ENCODE results near the gene REPS2.
A peak's percentile ranks its signal among the peaks of the same experiment; 100 is the strongest.

The REPS2 gene

GRCh38 chrX:16946361-16946964 is at the start of gene REPS2:
REPS2 (plus strand) TSS chrX:16946658; CDS start chrX:16946862, 204 bp downstream.
- peak; percentile 77 for DNase-seq (ENCODE audit: low spot score)
- ChIA-PET CTCF (no interaction called here), POLR2A (ENCODE audit: low non-redundant PET) (no interaction called here)
- no peak within 1 kb of the TSS for H3K27ac ChIP-seq
- no peak for TF ChIP-seq CTCF (conservative IDR thresholded peaks at IDR 0.05; ENCODE audit: low read depth)

GRCh38 chrX:16897445-16897844 is 49.0 kb upstream of the REPS2 start:
- H3K27ac ChIP-seq, result no peak overlapping the region
- CTCF ChIA-PET, result interaction anchor here (1.0 kb wide), 1 partner anchor 10 kb away, joined by 6 read pairs; no protein-coding TSS in a partner anchor
- no peak for DNase-seq (ENCODE audit: low spot score)
- POLR2A ChIA-PET (ENCODE audit: low non-redundant PET), result no interaction called here
- no peak for TF ChIP-seq CTCF (conservative IDR thresholded peaks at IDR 0.05; ENCODE audit: low read depth)

GRCh38 chrX:16903274-16904022 is 43.0 kb upstream of the REPS2 start:
- TF ChIP-seq CTCF (conservative IDR thresholded peaks at IDR 0.05; ENCODE audit: low read depth), result no peak
- ChIA-PET POLR2A (ENCODE audit: low non-redundant PET) (no interaction called here), CTCF (interaction anchor here (0.6 to 0.8 kb wide), 5 partner anchors 21 to 1722 kb away, joined by 3 to 5 read pairs (median 3); no protein-coding TSS in a partner anchor)
- H3K27ac ChIP-seq, result no peak overlapping the region
- DNase-seq (ENCODE audit: low spot score), result no peak

- TF ChIP-seq CTCF (conservative IDR thresholded peaks at IDR 0.05; ENCODE audit: low read depth), result no peak
- no peak overlapping the region for H3K27ac ChIP-seq
- CTCF ChIA-PET, result interaction anchor here (0.6 to 1.5 kb wide), 2 partner anchors 18 to 342 kb away, joined by 3 read pairs; no protein-coding TSS in a partner anchor
- no peak for DNase-seq (ENCODE audit: low spot score)
- POLR2A ChIA-PET (ENCODE audit: low non-redundant PET), result no interaction called here
These were observed 36.1 kb upstream of the REPS2 start for GRCh38 chrX:16910376-16910775.

GRCh38 chrX:16914058-16914457 is 32.4 kb upstream of the REPS2 start:
- ChIA-PET CTCF (no interaction called here), POLR2A (ENCODE audit: low non-redundant PET) (no interaction called here)
- no peak for DNase-seq (ENCODE audit: low spot score)
- no peak overlapping the region for H3K27ac ChIP-seq
- no peak for TF ChIP-seq CTCF (conservative IDR thresholded peaks at IDR 0.05; ENCODE audit: low read depth)

- DNase-seq (ENCODE audit: low spot score), result no peak
- POLR2A ChIA-PET (ENCODE audit: low non-redundant PET), result no interaction called here
- no peak for TF ChIP-seq CTCF (conservative IDR thresholded peaks at IDR 0.05; ENCODE audit: low read depth)
These were observed 29.9 kb upstream of the REPS2 start for GRCh38 chrX:16916561-16916960.

More at GRCh38 chrX:16916561-16916960, 29.9 kb upstream of the REPS2 start:
- CTCF ChIA-PET, result no interaction called here
- H3K27ac ChIP-seq, result no peak overlapping the region
